GM23248 (cell line): ENCODE data around the gene SEMA6A.

Experiments
- EZH2 ChIP-seq: fragments of 200-600 bp; sonication (generic); IDR thresholded peaks from 2 replicates; pipeline ENCODE4 v1.6.1; 2018; ENCODE audit warnings: antibody characterized with exemption, mild to moderate bottlenecking; ENCODE audit not compliant: insufficient read depth, poor library complexity, severe bottlenecking
- EZH2phosphoT487 ChIP-seq: fragments of 200-600 bp; sonication (generic); IDR thresholded peaks from 2 replicates; pipeline ENCODE4 v1.6.1; 2018; ENCODE audit warnings: antibody characterized with exemption, moderate library complexity, mild to moderate bottlenecking, low read depth; ENCODE audit not compliant: insufficient read depth

DNA sequence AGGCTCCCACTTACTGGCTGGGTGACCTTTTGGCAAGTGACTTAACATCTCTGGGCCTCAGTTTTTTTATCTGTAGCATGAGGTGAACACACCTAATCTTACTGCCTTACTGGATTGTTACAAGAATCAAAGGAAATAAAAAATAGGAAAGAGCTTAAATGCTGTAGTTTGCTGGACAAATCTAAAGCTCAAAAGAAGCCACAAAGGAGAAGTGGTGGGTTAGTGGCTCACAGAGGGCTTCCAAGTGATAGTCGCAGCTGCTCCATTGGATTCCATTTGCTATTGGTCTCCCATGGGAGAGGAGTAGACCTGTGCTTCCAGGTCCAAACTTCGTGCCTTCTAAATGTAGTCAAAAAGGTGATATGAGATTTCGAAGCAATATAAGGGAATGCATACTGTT, 123.6 kb downstream of the SEMA6A start:
- TF ChIP-seq EZH2, result no peak
- TF ChIP-seq EZH2phosphoT487, result no peak
